HL-60 (cell line): ENCODE data around the gene GALNS.

Experiments used
- DNase-seq, 2 experiments: peaks; one replicate each; pipeline ENCODE4 v3.0.0-alpha.2; 2010 to 2020; ENCODE audit warnings: low read depth in 1 of 2, low spot score in 1 of 2
- H3K27ac ChIP-seq: fragments of 250-450 bp; sonication (Bioruptor Pico); replicated peaks from 2 replicates; pipeline ENCODE4 v1.5.1; 2020; ENCODE audit warnings: mild to moderate bottlenecking, moderate library complexity
- H3K27me3 ChIP-seq: fragments of 250-450 bp; sonication (Bioruptor Pico); 2 replicates; pipeline ENCODE4 v1.5.1; 2021; ENCODE audit warnings: mild to moderate bottlenecking, moderate library complexity; ENCODE audit not compliant: insufficient read depth, poor library complexity, severe bottlenecking
- H3K4me3 ChIP-seq: replicated peaks from 2 replicates; pipeline ENCODE4 v1.5.1; 2011; ENCODE audit warnings: mild to moderate bottlenecking, control low read depth, low read length; ENCODE audit not compliant: insufficient read depth
- CTCF ChIP-seq: IDR thresholded peaks from one replicate; pipeline ENCODE4 v1.5.1; 2011; ENCODE audit warnings: low read length, control low read depth, inconsistent platforms; ENCODE audit not compliant: insufficient read depth
- GABPA ChIP-seq: IDR thresholded peaks from 2 replicates; pipeline ENCODE4 v1.6.1; 2012; ENCODE audit warnings: low read depth
- POLR2AphosphoS5 ChIP-seq: IDR thresholded peaks from 2 replicates; pipeline ENCODE4 v1.6.1; 2012; ENCODE audit warnings: low read depth
- REST ChIP-seq: IDR thresholded peaks from 2 replicates; pipeline ENCODE4 v1.6.1; 2012; ENCODE audit warnings: low read depth; ENCODE audit not compliant: insufficient replicate concordance
- SPI1 ChIP-seq: IDR thresholded peaks from 2 replicates; pipeline ENCODE4 v1.6.1; 2012; ENCODE audit warnings: low read depth, mild to moderate bottlenecking, borderline replicate concordance

Gene GALNS

DNA sequence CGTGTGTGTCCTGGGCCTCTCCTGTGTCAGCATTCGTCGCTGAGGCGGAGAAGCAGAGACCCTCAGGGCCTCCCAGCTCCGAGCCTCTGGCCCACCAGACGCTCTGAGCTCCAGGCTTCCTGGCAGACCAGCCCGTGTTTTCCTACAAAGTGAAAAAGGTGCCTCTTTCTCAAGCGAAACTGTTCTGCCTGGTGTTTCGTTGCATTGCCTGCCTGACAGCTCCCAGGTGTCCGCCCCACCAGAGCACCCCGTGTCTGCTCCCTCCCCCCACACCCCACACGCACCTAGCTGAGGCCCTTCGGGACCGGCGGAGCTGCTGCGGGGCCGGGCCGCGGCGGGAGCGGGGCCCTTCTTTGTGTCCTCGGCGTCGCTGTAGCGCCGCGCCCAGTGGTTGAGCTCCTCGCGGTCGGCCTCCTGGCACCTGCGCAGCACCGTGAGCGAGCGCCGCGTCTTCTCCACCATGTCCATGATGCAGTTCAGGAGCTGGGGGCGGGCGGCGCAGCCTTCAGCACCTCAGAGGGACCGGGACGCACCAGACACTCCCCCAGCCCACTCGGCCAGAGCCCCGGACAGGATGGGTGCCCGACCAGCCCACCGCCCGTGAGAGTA, 24.4 kb upstream of the GALNS start:
- no peak overlapping the region for H3K27ac ChIP-seq
- H3K27me3 ChIP-seq = no peaks in the 10 kb centered on the region
- no peak for TF ChIP-seq SPI1
- TF ChIP-seq CTCF = no peak
- TF ChIP-seq GABPA = no peak
- TF ChIP-seq REST = no peak
- no peak for TF ChIP-seq POLR2AphosphoS5
- no peak for DNase-seq
- H3K4me3 ChIP-seq = no peak overlapping the region

GRCh38 chr16:88880226-88881006, 23.7 kb upstream of the GALNS start:
- no peak for DNase-seq
- no peak overlapping the region for H3K4me3 ChIP-seq
- TF ChIP-seq REST = no peak
- TF ChIP-seq SPI1 = no peak
- no peak; the same call in 1 of the 2 replicates for TF ChIP-seq POLR2AphosphoS5
- no peak for TF ChIP-seq CTCF
- TF ChIP-seq GABPA = no peak
- no peaks in the 10 kb centered on the region for H3K27me3 ChIP-seq
- H3K27ac ChIP-seq = no peak overlapping the region

GRCh38 chr16:88879788-88880055, 23.0 kb upstream of the GALNS start:
- Histone ChIP-seq H3K4me3 (no peak overlapping the region), H3K27me3 (no peaks in the 10 kb centered on the region), H3K27ac (no peak overlapping the region)
- TF ChIP-seq SPI1 (no peak), GABPA (no peak), REST (no peak), CTCF (no peak), POLR2AphosphoS5 (no peak)
- DNase-seq = no peak
